Daoy (cell line): ENCODE results near the gene CARMIL3. TPM values are rescaled to one million over a fixed set of nuclear protein-coding genes. Genes with fewer than 3 reads are reported as not detected.

Experiments used
- DNase-seq: peaks from one replicate; pipeline ENCODE4 v3.0.0-alpha.2; 2015; ENCODE audit warnings: low read depth
- total RNA-seq: library from RNA; depleted of rRNA; stranded (reverse); fragments of >200 nt; shearing (Covaris generic); gene quantifications from 2 replicates; pipeline ENCODE4 v1.2.3, GENCODE V29; 2014

Gene CARMIL3
- total RNA-seq, 1 experiment from 2014 or later: under 0.01 TPM

DNA sequence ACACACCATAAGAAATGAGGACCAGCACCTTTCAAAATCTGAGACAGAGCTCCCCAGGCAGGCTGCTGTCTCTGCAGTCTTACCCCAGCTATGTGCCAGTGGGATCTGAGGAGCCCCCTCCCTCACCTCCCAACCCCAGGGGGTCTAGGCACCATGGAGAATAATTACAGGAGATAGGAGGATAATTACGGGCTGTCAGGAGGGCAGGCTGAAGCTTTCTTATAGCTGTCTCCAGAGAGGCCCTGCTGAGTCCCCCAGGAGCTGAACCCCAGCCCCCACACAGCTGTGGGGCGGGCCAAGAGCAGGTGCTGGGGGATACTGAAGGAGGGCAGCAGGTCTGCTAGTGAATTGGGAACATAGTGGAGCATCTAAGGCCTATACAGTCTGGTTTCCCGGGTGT lies 26.3 kb downstream of the CARMIL3 start:
- DNase-seq: no peak

DNA sequence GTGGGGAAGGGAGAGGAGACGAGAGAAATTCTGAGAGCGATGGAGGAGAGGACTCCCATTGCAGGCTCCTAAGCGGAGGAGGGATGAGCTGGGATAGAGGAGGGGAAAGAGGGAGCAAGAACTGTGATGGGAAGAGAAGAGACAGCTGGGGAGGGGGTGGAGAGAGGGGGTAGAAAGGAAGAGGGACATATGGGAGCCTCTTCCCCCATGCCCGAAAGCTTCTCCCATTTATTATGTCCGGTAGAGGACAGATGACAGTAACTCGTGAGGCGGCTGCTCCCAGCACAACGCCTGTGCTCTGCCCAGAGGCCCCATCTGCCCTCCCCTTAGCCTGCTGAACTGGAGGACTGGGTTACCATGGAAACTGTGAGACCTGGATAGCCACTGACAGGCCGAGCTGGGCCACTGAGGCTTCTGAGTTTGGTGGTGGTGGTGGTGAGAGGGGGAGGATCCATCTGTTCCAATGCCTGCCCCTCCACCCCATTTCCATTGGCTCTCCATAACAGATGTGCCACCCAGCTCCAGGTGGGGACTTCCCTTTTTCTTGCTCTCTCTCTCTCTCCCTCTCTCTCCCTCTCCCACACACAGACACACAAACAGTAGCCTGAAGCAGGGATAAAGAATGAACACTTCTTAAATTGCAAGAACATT lies 27.8 kb downstream of the CARMIL3 start:
- no peak for DNase-seq

DNA sequence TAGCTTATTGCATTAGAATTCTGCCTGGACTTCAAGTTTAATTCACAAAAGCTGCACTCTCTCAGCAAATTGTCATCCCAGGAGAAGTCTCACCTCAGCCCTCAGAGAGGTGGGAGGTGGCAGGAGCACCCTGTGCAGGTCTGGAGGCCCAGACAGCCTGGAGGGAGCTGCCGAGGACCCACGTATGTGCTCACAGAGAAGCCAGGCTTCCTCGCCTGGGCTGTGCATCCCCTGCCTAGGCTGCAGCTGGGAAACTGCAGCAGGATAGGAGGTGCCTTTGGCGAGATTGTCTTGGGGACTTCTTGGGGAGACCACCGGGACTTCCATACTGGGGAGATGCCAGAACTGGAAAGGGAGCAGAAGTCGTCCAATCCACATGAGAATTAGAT lies 28.3 kb downstream of the CARMIL3 start:
- DNase-seq: no peak

DNA sequence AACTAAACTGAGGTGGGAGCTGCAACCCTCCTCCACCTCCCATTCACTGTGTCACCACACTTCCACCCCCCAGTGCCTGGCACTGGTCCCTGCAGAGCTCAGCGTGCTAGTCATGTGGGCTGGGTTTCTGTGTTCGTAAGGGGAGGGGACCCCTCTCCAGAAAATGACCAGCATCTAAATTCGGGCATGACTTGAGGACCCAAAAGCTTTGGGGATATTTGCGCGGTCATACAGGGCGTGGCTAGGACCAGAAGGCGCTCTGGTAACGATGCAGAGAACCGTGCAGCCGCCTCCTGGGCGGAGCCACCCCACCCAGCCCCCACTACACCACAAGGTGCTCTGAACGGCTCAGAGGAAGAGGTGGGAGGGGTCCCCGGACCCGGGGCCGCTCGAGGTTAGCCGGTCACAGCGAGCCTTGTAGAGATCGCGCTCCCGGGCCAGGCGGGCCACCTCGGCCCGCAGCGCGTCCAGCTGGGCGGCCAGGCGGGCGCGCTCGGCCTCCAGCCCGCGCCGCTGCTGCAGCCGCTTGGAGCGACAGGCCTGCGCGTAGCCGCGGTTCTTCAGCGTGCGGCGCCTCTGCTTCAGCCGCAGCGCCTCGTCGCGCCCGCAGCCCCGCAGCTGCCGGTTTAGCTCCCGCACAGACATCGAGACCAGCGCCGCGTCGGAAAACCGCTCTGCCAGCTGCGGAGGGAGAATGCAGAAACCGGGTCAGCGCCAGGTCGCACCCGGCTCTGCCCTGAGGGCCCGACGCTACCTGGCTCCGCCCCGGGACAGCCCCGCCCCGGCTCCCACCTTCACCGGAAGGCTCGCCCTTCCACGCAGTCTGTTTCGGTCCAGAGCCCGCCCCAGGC lies 29.3 kb downstream of the CARMIL3 start:
- DNase-seq: peak; percentile 76

DNA sequence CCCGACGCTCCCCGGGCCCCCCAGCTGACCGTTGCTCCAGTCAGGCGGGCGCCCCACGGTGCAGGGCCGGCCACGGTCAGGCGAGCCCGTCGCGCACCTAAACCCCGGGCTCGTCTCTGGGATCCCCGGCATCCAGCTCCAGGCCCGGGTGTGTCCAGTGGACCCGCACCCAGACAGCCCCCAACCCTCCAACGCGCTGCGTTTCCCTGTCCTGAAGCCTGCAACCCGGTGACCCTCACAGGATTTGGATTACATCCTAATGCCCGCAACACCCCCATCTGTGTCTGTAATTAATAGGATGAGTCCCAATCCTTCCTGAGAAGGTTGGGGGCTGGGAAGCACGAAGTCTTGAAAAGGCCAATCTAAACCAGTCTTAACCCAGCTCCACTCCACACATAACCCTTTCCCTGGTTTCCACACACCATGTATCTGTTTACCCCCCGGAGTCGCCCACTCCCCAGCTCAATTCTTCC lies 30.0 kb downstream of the CARMIL3 start:
- no peak for DNase-seq

DNA sequence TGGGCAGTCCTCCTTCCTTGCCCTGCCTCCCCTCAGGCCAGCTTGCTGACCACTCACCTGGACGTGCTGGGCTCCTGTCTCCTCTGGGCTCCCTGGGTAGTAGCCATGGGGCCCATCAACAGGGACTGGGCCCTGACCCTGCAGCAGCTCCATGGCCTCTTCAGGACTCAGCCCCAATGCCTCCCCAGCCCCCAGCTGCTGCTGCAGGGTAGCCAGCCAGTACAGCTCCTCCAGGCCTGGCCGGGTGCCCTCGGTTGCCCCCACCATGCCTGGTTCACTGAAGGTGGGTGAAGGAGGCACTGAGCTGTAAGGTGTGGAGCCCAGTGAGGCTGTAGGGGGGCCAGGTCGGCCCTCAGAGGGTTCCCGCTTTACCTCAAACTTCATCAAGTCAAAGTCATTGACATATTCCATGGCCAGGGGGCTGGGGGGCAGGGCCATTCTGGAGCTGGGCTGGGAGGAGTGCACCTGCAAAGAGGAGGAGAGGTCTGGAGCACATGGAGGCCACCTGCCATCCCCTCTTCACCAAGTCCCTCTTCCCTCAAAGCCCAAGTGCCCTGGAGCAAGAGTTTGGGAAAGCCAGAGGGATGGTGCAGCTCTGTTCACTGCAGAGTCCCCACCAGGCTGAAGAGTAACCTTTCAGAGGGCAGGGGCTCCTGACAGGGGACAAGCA lies 30.7 kb downstream of the CARMIL3 start:
- no peak for DNase-seq

DNA sequence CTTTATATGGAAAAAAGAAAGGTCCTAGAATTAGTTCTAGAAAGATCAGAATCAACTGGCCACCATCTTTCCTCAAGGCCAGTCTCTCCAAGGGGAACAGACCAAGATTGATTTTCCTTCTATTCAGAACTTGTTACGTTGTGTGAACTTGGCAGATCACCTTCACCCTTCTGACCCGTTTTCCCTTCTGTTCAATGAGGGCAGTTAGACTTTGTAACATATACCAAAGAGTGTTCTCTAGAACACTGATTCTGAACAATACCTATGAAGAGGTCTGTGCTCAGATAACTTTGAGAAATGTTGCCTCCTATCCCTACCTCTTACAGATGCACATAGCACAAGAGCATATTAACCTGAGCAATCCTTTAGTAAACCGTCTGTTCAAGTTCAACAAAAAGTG lies 31.7 kb downstream of the CARMIL3 start:
- no peak for DNase-seq

DNA sequence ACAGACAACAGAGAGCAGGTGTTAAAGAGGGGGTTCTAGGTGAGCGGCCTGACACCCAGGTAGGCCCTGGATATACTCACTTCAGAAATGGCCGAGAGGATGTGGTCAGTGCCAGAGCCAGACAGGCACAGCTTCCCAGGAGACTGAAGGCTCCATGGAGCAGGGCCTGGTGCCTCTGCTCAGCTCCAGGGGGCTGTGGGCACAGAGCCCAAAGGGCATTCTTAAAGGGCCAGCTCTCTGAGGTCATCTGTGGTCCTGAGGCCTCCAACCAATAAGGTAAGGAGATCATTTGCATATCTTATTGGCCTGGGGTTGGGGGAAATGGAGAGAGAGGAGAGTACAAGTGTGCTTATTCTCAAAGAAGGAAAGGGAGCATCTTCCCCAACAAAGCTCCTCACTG lies 32.6 kb downstream of the CARMIL3 start:
- DNase-seq: no peak

DNA sequence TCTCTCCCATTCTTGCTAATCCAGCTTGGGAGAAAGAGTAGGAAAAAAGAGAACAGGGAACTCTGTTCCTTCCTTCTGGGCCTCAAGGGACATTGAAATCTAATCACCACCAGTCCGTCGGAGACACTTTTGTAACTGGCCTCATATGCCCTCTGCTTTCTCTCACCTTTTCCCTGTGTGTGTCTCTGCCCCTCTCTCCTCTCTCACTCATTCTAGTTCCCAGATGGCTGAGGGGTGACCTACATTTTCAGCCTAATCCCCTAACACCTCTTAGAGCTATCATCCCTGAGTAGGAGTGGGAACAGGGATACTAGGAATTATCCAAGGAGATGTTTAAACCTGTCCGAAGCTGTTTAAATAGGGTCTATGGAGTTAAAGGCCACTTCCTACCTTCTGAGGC lies 33.4 kb downstream of the CARMIL3 start:
- DNase-seq: no peak

DNA sequence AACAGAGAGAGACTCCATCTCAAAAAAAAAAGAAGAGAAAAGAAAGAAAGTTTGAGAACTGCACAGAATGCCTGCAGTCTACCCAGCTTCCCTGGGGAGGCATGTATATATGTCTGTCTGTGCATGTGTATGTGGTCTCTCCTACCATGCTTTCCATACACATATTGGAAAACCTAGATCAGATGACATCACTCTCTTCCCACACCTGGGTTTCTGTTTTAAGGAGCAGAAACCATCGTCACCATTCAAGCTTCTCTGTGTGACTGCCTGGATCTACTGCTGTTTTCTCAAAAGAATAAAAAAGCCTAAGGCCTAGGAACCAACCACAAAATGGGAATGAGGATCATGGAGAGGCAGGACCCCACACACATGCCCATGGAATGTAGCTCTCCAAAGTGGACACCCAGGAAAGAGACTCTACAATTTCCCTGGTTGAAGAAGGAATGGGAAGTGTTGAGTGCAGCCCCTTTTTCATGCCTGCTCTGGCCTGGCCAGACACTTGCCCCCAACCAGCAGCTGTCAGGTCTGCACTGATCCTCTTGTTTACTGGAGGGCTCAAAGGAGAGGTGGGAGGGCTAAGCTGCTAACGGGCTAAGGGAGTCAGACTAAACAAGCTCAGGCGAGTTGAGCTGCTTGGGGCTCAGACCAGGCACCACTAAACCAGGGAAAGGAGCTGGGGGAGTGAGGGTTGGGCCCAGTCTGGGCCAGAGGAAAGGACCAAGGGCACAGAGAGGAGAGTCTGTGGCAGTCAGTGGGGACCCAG lies 34.6 kb downstream of the CARMIL3 start:
- DNase-seq: no peak

DNA sequence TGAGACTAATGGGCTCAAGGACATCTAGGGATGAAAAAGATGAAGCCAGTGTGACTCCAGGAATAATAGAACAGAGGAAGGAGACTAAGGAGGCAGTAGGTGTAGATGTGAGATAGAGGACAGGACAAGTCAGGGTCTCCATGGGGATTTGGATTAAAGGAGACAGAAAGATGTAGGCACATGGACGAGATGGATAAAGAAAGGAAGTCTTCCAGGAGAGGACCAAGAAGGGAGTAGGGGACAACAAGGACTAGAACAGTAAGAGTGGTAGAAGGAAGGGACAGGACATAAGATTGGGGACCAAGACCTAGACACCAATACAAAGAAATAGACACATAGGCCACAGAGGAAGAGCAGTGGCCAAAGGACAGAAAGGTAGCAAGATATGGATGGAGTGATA lies 35.2 kb downstream of the CARMIL3 start:
- DNase-seq: no peak

DNA sequence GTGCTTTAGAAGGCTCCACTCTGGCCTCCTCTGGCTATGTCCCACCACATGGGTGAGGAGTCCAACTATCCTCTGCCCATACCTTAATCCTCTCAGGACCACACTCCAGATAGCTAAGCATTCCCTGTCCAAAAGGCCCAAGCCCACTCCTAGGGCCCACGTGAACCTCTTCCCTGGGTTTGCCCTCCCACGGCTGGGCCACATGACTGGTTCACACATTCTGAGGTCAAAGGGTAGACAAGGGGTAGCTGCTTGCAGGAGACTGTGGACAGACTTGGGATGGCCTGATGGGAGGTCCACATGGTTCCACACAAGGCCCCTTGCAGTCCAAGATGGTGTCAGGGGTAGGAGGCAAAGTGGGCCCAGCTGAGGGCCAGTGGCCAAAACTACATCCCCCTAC lies 36.3 kb downstream of the CARMIL3 start:
- no peak for DNase-seq

DNA sequence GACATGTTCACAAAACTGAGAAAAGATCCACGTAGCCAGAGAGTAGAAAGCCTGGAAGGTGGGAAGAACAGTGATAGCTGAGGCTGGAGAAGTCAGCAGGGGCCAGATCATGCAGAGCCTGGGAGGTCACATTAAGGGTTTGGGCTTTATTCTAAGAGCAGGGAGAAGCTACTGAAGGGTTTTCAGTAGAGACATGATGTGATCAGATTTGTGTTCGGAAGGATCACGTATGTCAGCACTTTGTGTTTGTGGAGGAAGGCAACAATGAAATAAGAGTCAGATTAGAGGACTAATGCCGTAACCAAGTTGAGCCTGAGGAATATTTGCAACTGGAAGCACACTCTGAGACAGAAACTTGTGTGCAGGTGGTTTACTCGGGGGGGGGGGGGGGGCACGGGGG lies 38.1 kb downstream of the CARMIL3 start:
- no peak for DNase-seq

DNA sequence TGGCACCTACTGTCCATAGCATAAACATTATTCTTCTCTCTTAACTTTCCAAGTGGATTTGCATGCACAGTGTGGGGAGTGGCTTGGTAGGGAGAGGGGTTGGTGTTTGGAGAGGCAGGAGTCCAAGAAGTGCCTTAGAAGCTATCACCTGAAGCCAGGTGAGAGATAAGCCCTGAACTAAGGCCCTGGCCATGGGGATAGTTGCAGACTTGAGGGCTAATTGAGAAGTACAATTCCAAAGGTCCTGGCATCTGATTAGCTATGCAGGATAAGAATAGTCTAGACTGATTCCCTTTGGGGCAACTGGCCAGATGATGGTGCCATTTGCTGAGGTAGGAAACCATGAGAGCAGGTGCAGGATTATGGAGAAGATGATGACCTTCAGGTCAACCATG lies 40.3 kb downstream of the CARMIL3 start:
- DNase-seq: no peak

DNA sequence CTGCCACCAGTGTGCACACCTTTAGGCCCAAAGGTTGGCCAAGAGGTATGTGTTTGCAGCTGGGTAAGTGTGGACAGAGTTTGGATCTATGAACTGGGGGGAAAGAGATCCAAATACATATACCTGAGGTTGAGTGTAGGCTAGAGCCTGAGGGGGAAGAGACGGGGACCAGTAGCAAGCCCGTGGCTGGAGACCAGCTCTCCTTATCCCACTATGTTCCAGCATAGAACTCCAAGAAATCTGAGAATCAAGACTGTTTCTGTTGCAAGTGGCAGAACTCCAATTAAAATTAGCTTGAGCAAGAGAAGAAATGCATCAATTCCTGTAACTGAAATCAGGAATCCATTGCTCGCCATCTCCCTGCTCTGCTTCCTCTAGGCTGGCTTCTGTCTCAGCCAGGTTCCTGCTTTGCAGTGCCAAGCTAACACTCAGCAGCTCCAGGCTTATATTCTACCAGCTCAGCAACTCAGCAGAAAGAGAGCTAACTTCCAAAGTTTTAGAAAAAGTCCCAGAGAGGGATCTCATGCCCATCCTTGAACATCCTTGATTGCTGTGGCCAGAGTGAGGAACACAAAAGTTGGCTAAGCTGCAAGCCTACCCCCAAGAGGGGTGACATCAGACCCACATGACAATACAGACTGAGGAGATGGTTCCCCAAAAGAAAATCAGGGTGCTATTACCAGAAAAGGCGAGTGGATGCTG lies 40.8 kb downstream of the CARMIL3 start:
- no peak for DNase-seq

DNA sequence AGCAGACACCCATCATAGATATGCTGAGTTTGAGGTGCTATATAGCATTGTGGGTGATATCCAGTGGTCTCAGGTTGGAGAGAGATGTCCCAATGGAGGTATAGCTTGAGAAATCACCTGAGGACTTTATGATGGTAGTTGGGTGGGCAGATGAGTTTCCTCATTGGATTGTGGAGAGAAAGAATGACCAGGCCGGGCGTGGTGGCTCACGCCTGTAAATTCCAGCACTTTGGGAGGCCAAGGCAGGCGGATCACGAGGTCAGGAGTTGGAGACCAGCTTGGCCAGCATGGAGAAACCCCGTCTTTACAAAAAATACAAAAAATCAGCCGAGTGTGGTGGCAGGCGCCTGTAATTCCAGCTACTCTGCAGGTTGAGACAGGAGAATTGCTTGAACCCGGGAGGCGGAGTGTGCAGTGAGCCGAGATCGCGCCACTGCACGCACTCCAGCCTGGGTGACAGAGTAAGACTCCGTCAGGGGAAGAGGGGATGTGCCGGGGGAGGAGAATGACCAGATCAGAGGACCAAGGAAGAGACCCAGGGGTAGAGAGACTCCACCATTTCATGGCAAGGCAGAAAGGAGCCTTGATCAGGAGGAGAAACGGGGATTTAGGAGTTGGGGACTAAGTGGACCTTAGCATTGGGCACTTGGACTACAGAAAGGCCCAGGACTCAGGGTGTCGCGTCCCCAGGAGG lies 41.5 kb downstream of the CARMIL3 start:
- no peak for DNase-seq

DNA sequence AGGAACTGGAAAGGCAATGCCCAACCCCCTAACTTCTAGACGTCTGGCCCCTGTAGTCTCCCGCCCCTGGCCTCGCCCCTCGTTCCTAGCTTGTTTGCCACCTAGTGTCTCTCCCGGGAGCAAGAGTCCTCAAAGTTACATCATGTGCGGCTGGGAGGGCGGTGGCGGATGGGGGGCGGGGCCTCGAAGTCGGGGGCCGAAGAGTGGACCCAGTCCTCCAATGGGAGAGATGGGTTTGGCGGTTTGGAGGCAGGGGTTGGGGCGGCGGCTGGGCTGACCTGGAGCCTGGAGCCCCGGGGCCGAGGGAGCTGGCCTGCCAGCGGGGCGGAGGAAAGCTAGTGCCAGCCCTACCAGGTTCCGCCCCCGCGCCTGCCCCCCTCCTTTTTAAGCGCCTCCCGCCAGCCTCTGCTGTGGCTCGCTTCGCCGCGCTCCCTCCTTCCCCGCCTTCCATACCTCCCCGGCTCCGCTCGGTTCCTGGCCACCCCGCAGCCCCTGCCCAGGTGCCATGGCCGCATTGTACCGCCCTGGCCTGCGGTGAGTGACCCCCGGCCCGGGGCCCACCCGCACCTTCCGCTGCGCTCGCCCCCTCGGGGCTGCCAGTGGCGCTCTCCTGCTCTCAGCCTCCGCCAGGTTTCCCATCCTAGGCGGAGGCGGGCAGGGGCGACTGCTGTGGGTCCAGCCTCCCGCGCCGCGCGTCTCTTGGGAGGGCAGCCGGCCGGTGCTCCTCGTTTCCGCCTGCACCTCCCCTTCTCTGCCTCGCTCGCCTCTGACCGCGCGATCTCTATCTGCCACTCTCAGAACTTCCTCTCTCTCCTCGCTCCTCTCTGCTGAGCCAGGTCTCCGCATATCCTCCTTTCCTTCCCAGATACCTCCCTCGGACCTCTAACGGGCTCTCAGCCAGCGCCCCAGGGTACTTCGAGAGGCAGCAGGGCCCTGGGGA lies 42.4 kb downstream of the CARMIL3 start, which contains the start of gene PCK2:
Gene PCK2, plus strand, starts transcription at position 411 of the 940 bp plus-strand sequence. Its CDS starts 95 bp downstream, at position 506.
- peak; percentile 96 for DNase-seq

DNA sequence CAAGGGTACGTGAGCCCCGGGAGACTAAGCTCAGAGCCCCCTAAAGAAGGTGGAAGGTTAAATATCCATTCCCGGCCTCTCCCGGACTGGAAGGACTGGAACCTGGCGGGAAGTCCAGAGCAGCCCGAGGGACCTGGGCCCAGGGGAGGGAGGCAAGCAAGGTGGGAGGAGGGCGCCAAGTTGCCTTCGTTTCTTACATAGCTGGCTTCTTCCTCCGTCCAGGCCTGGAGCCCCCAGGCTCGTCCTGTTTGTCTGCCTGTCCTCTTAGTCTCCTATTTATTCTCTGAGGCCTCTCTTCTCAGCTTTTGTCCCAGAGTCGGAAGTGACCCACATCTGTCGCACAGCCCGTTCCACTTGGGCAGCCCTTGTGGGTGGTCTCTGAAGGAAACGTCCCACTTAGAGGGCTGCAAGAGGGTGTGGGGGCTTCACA lies 43.0 kb downstream of the CARMIL3 start:
- DNase-seq: peak; percentile 49
